H1 (cell line): Measurements from ENCODE around the gene UBN2. TPM values are rescaled to one million over a fixed set of nuclear protein-coding genes. Genes with fewer than 3 reads are reported as not detected.

Experiments
- CTCF ChIA-PET: fragments of 300-600 bp; sonication (Branson Sonifier 250); formaldehyde crosslinking; loops from one replicate; lab custom pipeline; 2021; ENCODE audit not compliant: partially characterized antibody; lab: Charles Lee
- POLR2A ChIA-PET: fragments of 300-600 bp; sonication (Branson Sonifier 250); formaldehyde crosslinking; loops from one replicate; lab custom pipeline; 2021; ENCODE audit warnings: inconsistent platforms; ENCODE audit not compliant: partially characterized antibody; lab: Charles Lee
- DNase-seq, 2 experiments: peaks; one replicate each; pipeline versions ENCODE4 v3.0.0 to v3.0.0-alpha.2; 2010 to 2022; ENCODE audit warnings: low spot score in 2 of 2, low read depth in 1 of 2, mixed read lengths in 1 of 2
- FAIRE-seq: peaks from 2 replicates; lab custom pipeline; 2011; peaks lifted over from hg19 to GRCh38; lab: Jason Lieb, UNC
- H2AFZ ChIP-seq: 2 replicates; pipeline ENCODE4 v1.8.1; 2012; ENCODE audit warnings: low read length, inconsistent platforms
- H2AK5ac ChIP-seq: 2 replicates; pipeline ENCODE4 v1.6.1; 2013; ENCODE audit warnings: low read depth, low read length
- H2BK120ac ChIP-seq: replicated peaks from 2 replicates; pipeline ENCODE3; 2013; ENCODE audit warnings: low read depth, low read length, inconsistent platforms
- H2BK12ac ChIP-seq: 2 replicates; pipeline ENCODE4 v1.6.1; 2013; ENCODE audit warnings: low read depth, low read length
- H2BK15ac ChIP-seq: 2 replicates; pipeline ENCODE4 v1.6.1; 2013; ENCODE audit warnings: low read length
- H2BK20ac ChIP-seq: 2 replicates; pipeline ENCODE4 v1.6.1; 2013; ENCODE audit warnings: low read length
- H2BK5ac ChIP-seq: 2 replicates; pipeline ENCODE4 v1.6.1; 2013; ENCODE audit warnings: low read depth, low read length
- H3K14ac ChIP-seq: 2 replicates; pipeline ENCODE4 v1.6.1; 2013; ENCODE audit warnings: inconsistent platforms; ENCODE audit not compliant: insufficient read length
- H3K18ac ChIP-seq: 2 replicates; pipeline ENCODE4 v1.6.1; 2013; ENCODE audit warnings: low read length; ENCODE audit errors: extremely low read depth
- H3K23ac ChIP-seq: 2 replicates; pipeline ENCODE4 v1.6.1; 2013; ENCODE audit warnings: inconsistent platforms; ENCODE audit not compliant: insufficient read length
- H3K23me2 ChIP-seq: 2 replicates; pipeline ENCODE4 v1.6.1; 2013; ENCODE audit warnings: low read depth, low read length
- H3K27ac ChIP-seq: 2 replicates; pipeline ENCODE4 v1.6.1; 2011; ENCODE audit warnings: low read depth, low read length, inconsistent platforms
- H3K27me3 ChIP-seq, 4 experiments: replicated peaks in 1 of 4; 1 replicate in 1 of 4; 2 replicates in 3 of 4; pipeline versions ENCODE4 v1.6.1 to v1.8.1; 2011 to 2013; ENCODE audit warnings: low read length in 3 of 4, mild to moderate bottlenecking in 3 of 4, inconsistent platforms in 2 of 4, mixed read lengths in 2 of 4, moderate library complexity in 1 of 4; ENCODE audit not compliant: control insufficient read depth in 3 of 4, insufficient read depth in 3 of 4; ENCODE audit errors: extremely low read depth in 1 of 4
- H3K36me3 ChIP-seq, 4 experiments: 2 replicates each; pipeline versions ENCODE4 v1.6.1 to v1.8.1; 2011 to 2013; ENCODE audit warnings: mild to moderate bottlenecking in 4 of 4, low read length in 3 of 4, moderate library complexity in 2 of 4, control low read depth in 1 of 4, inconsistent platforms in 1 of 4; ENCODE audit not compliant: insufficient read depth in 4 of 4, control insufficient read depth in 2 of 4
- H3K4ac ChIP-seq: replicated peaks from 2 replicates; pipeline ENCODE3; 2013; ENCODE audit warnings: low read length, low read depth, mixed read lengths, inconsistent platforms; ENCODE audit not compliant: insufficient read length
- H3K4me1 ChIP-seq, 4 experiments: replicated peaks in 1 of 4; 1 replicate in 1 of 4; 2 replicates in 3 of 4; pipeline versions ENCODE4 v1.6.1 to v1.8.1; 2011 to 2013; ENCODE audit warnings: low read length in 3 of 4, inconsistent platforms in 2 of 4, mixed read lengths in 1 of 4; ENCODE audit not compliant: insufficient read depth in 4 of 4, control insufficient read depth in 3 of 4
- H3K4me2 ChIP-seq, 2 experiments: 2 replicates each; pipeline versions ENCODE4 v1.6.1 to v1.8.1; 2011 to 2013; ENCODE audit warnings: low read depth in 2 of 2, low read length in 2 of 2, control low read depth in 1 of 2, inconsistent platforms in 1 of 2, mild to moderate bottlenecking in 1 of 2; ENCODE audit not compliant: insufficient read depth in 1 of 2
- H3K4me3 ChIP-seq, 4 experiments: fragments of 200-600, 300-600 bp in 1 of 4; sonication (generic), shearing (Covaris generic), sonication (Bioruptor Twin) in 1 of 4; 2 replicates each; pipeline versions ENCODE4 v1.5.1 to v1.8.1; 2011 to 2016; ENCODE audit warnings: low read length in 4 of 4, low read depth in 3 of 4, control low read depth in 2 of 4, inconsistent platforms in 2 of 4, mild to moderate bottlenecking in 2 of 4, mixed read lengths in 1 of 4, moderate library complexity in 1 of 4; ENCODE audit not compliant: insufficient read depth in 2 of 4; ENCODE audit errors: extremely low read depth in 1 of 4
- H3K56ac ChIP-seq: replicated peaks from 2 replicates; pipeline ENCODE3; 2013; ENCODE audit warnings: low read depth, mild to moderate bottlenecking, mixed read lengths, low read length, inconsistent platforms; ENCODE audit not compliant: insufficient read length
- H3K79me1 ChIP-seq: 2 replicates; pipeline ENCODE4 v1.6.1; 2013; ENCODE audit warnings: low read depth, low read length, control low read depth
- H3K79me2 ChIP-seq, 2 experiments: 2 replicates each; pipeline versions ENCODE4 v1.6.1 to v1.8.1; 2012 to 2013; ENCODE audit warnings: low read length in 2 of 2, mild to moderate bottlenecking in 2 of 2, inconsistent platforms in 1 of 2; ENCODE audit not compliant: insufficient read depth in 2 of 2, control insufficient read depth in 1 of 2
- H3K9ac ChIP-seq, 4 experiments: replicated peaks in 1 of 4; 1 replicate in 1 of 4; 2 replicates in 3 of 4; pipeline versions ENCODE4 v1.6.1 to v1.8.1; 2011 to 2013; ENCODE audit warnings: low read depth in 3 of 4, low read length in 3 of 4, control low read depth in 2 of 4, mild to moderate bottlenecking in 2 of 4, moderate library complexity in 2 of 4, inconsistent platforms in 1 of 4; ENCODE audit errors: extremely low read depth in 1 of 4
- H3K9me3 ChIP-seq, 2 experiments: 2 replicates each; pipeline versions ENCODE4 v1.6.1 to v1.8.1; 2012 to 2013; ENCODE audit warnings: mild to moderate bottlenecking in 2 of 2, moderate library complexity in 2 of 2, control low read depth in 1 of 2, inconsistent platforms in 1 of 2, low read depth in 1 of 2, low read length in 1 of 2, mixed read lengths in 1 of 2; ENCODE audit not compliant: insufficient read depth in 2 of 2
- H4K20me1 ChIP-seq, 2 experiments: replicated peaks in 1 of 2; 2 replicates each; pipeline versions ENCODE3 to v1.8.1; 2011 to 2013; ENCODE audit warnings: inconsistent platforms in 2 of 2, low read length in 2 of 2, mild to moderate bottlenecking in 1 of 2; ENCODE audit not compliant: insufficient read depth in 2 of 2, control insufficient read depth in 1 of 2
- H4K5ac ChIP-seq: 2 replicates; pipeline ENCODE4 v1.6.1; 2013; ENCODE audit warnings: low read length, low read depth, mixed read lengths, inconsistent platforms; ENCODE audit not compliant: insufficient read length
- H4K8ac ChIP-seq: 2 replicates; pipeline ENCODE4 v1.8.0; 2013; ENCODE audit warnings: mild to moderate bottlenecking, moderate library complexity, low read length, inconsistent platforms; ENCODE audit not compliant: insufficient read depth; ENCODE audit errors: extremely low read depth
- H4K91ac ChIP-seq: replicated peaks from 2 replicates; pipeline ENCODE3; 2013; ENCODE audit warnings: low read length, mixed read lengths, inconsistent platforms; ENCODE audit not compliant: insufficient read length
- EGR1 ChIP-seq: IDR thresholded peaks from 2 replicates; pipeline ENCODE4 v1.6.1; 2011; ENCODE audit warnings: low read depth, low read length, borderline replicate concordance
- KDM5A ChIP-seq: fragments of 200-600 bp; IDR thresholded peaks from 2 replicates; pipeline ENCODE4 v1.7.1; 2012; ENCODE audit warnings: mild to moderate bottlenecking, low read length, inconsistent platforms, mixed read lengths
- POLR2AphosphoS5 ChIP-seq: IDR thresholded peaks from 2 replicates; pipeline ENCODE4 v1.6.1; 2011; ENCODE audit warnings: low read depth, low read length
- TEAD4 ChIP-seq: IDR thresholded peaks from 2 replicates; pipeline ENCODE4 v1.6.1; 2012; ENCODE audit warnings: low read depth, low read length, inconsistent platforms, mixed read lengths
- WGBS, 2 experiments: shearing (Covaris generic) in 1 of 2; methylation state at CpG; one replicate each; pipeline versions ENCODE4 v1.1.6 to v1.1.7; 2013 to 2015; ENCODE audit warnings: low lambda C conversion rate in 2 of 2, mixed read lengths in 2 of 2, inconsistent platforms in 1 of 2, low coverage in 1 of 2, missing lambda C conversion rate in 1 of 2; ENCODE audit not compliant: insufficient replicate concordance in 2 of 2, insufficient coverage in 1 of 2, insufficient read length in 1 of 2; ENCODE audit errors: extremely low coverage in 1 of 2, missing lambda C conversion rate in 1 of 2; 5-methylcytosine and 5-hydroxymethylcytosine counted together
- polyA plus RNA-seq, 7 experiments: library from polyadenylated mRNA; depleted of rRNA in 3 of 7; stranded (reverse) in 5 of 7; unstranded in 2 of 7; fragments of >200 nt in 5 of 7; fragments of 200-250 nt in 2 of 7; gene quantifications; 1 replicate in 5 of 7; 2 replicates in 1 of 7; 4 replicates in 1 of 7; pipeline versions ENCODE4 v1.2.1 to v1.2.3, GENCODE V29; 2011 to 2013; ENCODE audit warnings: missing spikeins in 2 of 7, mixed read lengths in 2 of 7
- total RNA-seq: library from RNA; stranded (reverse); fragmentation: NEBNext Ultra II Directional; extraction: Animal tissue kit (Norgen Biotek cat#: 25700); gene quantifications from 2 replicates; pipeline ENCODE4 v1.2.1, GENCODE V29; 2021
- TF ChIP-seq, protein P1 (sequence below): IDR thresholded peaks from 2 replicates; pipeline ENCODE4 v1.6.1; 2011; ENCODE audit warnings: low read depth, mild to moderate bottlenecking, low read length; ENCODE audit not compliant: insufficient read depth

Gene UBN2
- total and polyA plus RNA-seq, 2 of the 8 experiments (the other 6 are each of a cell fraction or from before 2014, with no cell fraction given) = 4.1 to 39.6 TPM

- Histone ChIP-seq H2AFZ (no peak overlapping the region), H3K23me2 (no peaks in the 10 kb centered on the region), H3K4me2 (no peak overlapping the region), H4K91ac (no peak overlapping the region), H3K27ac (no peak overlapping the region), H3K27me3 (no peaks in the 10 kb centered on the region), H3K56ac (no peak overlapping the region), H3K79me2 (no peaks in the 10 kb centered on the region), H3K14ac (no peak overlapping the region), H2BK15ac (no peak overlapping the region), H3K9me3 (no peaks in the 10 kb centered on the region), H3K4me1 (no peaks in the 10 kb centered on the region), H4K5ac (no peak overlapping the region), H2BK20ac (no peak overlapping the region), H2BK12ac (no peak overlapping the region), H3K36me3 (peaks cover 0 to 5% (median 2%) of the 10 kb centered on the region in 4 experiments; a peak in 3 of 8 replicates), H4K20me1 (no peaks in the 10 kb centered on the region), H3K23ac (no peak overlapping the region), H4K8ac (no peak overlapping the region), H2AK5ac (no peak overlapping the region), H2BK120ac (no peak overlapping the region), H3K9ac (no peak overlapping the region), H3K4ac (no peak overlapping the region), H3K4me3 (no peak overlapping the region), H3K79me1 (no peaks in the 10 kb centered on the region), H3K18ac (no peak overlapping the region), H2BK5ac (no peak overlapping the region)
- 90% methylated on average over 2 of the region's 2 CpGs; no CpG with 5 or more reads in 1 of the 2 experiments for WGBS, 2 experiments
- DNase-seq = no peak
- POLR2A ChIA-PET = no interaction called here
- CTCF ChIA-PET = interaction anchor here (0.6 to 1.0 kb wide), 2 partner anchors 22 to 37 kb away, joined by 3 read pairs; no protein-coding TSS in a partner anchor
- no peak for FAIRE-seq
- TF ChIP-seq EGR1 = no peak
- no peak for TF ChIP-seq POLR2AphosphoS5
- TF ChIP-seq, protein P1, sequence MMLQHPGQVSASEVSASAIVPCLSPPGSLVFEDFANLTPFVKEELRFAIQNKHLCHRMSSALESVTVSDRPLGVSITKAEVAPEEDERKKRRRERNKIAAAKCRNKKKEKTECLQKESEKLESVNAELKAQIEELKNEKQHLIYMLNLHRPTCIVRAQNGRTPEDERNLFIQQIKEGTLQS = no peak
- no peak for TF ChIP-seq TEAD4
- no peak for TF ChIP-seq KDM5A
These were observed 68.3 kb downstream of the UBN2 start for GRCh38 chr7:139299296-139299695.
